OCI-LY7 (cell line): ENCODE measurements around the gene FBXL3. TPM values are rescaled to one million over a fixed set of nuclear protein-coding genes. Genes with fewer than 3 reads are reported as not detected.
A peak's percentile ranks its signal among the peaks of the same experiment; 100 is the strongest.

Source experiments
- BruUV-seq: library from RNA; stranded (reverse); fragments of 400-500 nt; replicated peaks from 2 replicates; lab custom pipeline; 2021; lab: Mats Ljungman, UMichigan
- CTCF ChIA-PET: fragments of 300-600 bp; sonication (Branson Sonifier 250); formaldehyde crosslinking; loops from one replicate; lab custom pipeline; 2022; ENCODE audit warnings: antibody characterized with exemption; ENCODE audit not compliant: unreplicated experiment; lab: Charles Lee
- POLR2A ChIA-PET: fragments of 300-600 bp; sonication (Branson Sonifier 250); formaldehyde crosslinking; loops from one replicate; lab custom pipeline; 2022; ENCODE audit warnings: antibody characterized with exemption; lab: Charles Lee
- DNase-seq: peaks from one replicate; pipeline ENCODE4 v3.0.0-alpha.2; 2015; ENCODE audit warnings: low spot score
- H2AFZ ChIP-seq: fragments of 200-600 bp; sonication (generic), shearing (Covaris generic); 2 replicates; pipeline ENCODE4 v1.6.1; 2014; ENCODE audit warnings: mild to moderate bottlenecking, antibody characterized with exemption, low read length, moderate library complexity
- H3K27ac ChIP-seq: fragments of 200-600 bp; sonication (generic); 2 replicates; pipeline ENCODE4 v1.5.1; 2014; ENCODE audit warnings: mixed run types, low read depth, mild to moderate bottlenecking, moderate library complexity, low read length, inconsistent platforms; ENCODE audit not compliant: poor library complexity, severe bottlenecking
- H3K36me3 ChIP-seq: fragments of 200-600 bp; sonication (generic); 2 replicates; pipeline ENCODE4 v1.6.1; 2014; ENCODE audit warnings: mild to moderate bottlenecking, antibody characterized with exemption, low read length, moderate library complexity, mixed read lengths; ENCODE audit not compliant: insufficient read depth
- H3K4me1 ChIP-seq: fragments of 200-600 bp; sonication (generic); 2 replicates; pipeline ENCODE4 v1.5.1; 2014; ENCODE audit warnings: mild to moderate bottlenecking, low read length; ENCODE audit not compliant: insufficient read depth, poor library complexity, severe bottlenecking
- H3K4me2 ChIP-seq: fragments of 200-600 bp; sonication (generic); 2 replicates; pipeline ENCODE4 v1.6.1; 2014; ENCODE audit warnings: mild to moderate bottlenecking, low read length
- H3K4me3 ChIP-seq: fragments of 200-600 bp; sonication (generic); 2 replicates; pipeline ENCODE4 v1.5.1; 2014; ENCODE audit warnings: mild to moderate bottlenecking, low read depth, low read length; ENCODE audit not compliant: poor library complexity, severe bottlenecking
- H3K79me2 ChIP-seq: fragments of 200-600 bp; sonication (generic); 2 replicates; pipeline ENCODE4 v1.6.1; 2016; ENCODE audit warnings: low read depth, mild to moderate bottlenecking, low read length, moderate library complexity, mixed read lengths; ENCODE audit not compliant: insufficient read depth
- H3K9me2 ChIP-seq: fragments of 200-600 bp; sonication (generic); 2 replicates; pipeline ENCODE4 v1.6.1; 2016; ENCODE audit warnings: mild to moderate bottlenecking, low read length, mixed read lengths; ENCODE audit not compliant: insufficient read depth
- H3K9me3 ChIP-seq: fragments of 200-600 bp; sonication (generic); 2 replicates; pipeline ENCODE4 v1.6.1; 2014; ENCODE audit warnings: mild to moderate bottlenecking, mixed run types, low read length, mixed read lengths
- H4K20me1 ChIP-seq: fragments of 200-600 bp; sonication (generic); 2 replicates; pipeline ENCODE4 v1.6.1; 2014; ENCODE audit warnings: mild to moderate bottlenecking, antibody characterized with exemption, low read length, moderate library complexity, mixed read lengths; ENCODE audit not compliant: insufficient read depth
- CTCF ChIP-seq: fragments of 200-600 bp; sonication (generic); conservative IDR thresholded peaks from 2 replicates; pipeline ENCODE4 v1.5.1; 2014; ENCODE audit warnings: mild to moderate bottlenecking, antibody characterized with exemption, low read length, moderate library complexity, mixed read lengths
- EZH2phosphoT487 ChIP-seq: fragments of 200-600 bp; sonication (generic); IDR thresholded peaks from 2 replicates; pipeline ENCODE4 v1.6.1; 2018; ENCODE audit warnings: low read depth, borderline replicate concordance, mild to moderate bottlenecking, mixed run types, antibody characterized with exemption, low read length, moderate library complexity, mixed read lengths
- intact Hi-C: fragments of 100-400 bp; cut with micrococcal nuclease; formaldehyde crosslinking; loops from one replicate; pipeline ENCODE4 v1.10.0; 2022; ENCODE audit not compliant: unreplicated experiment
- total RNA-seq, 2 experiments: library from RNA; depleted of rRNA in 1 of 2; stranded (reverse); fragments of >200 nt in 1 of 2; shearing (Covaris generic) in 1 of 2; gene quantifications; 2 replicates each; pipeline ENCODE4 v1.2.3, GENCODE V29; 2014 to 2022

The FBXL3 gene
- total RNA-seq, 2 experiments from 2014 or later, result 21.6 to 25.1 TPM

GRCh38 chr13:77042566-77043177 lies 15.7 kb upstream of the FBXL3 start:
- Histone ChIP-seq H3K79me2 (no peaks in the 10 kb centered on the region), H4K20me1 (no peaks in the 10 kb centered on the region), H3K4me2 (no peak overlapping the region), H3K4me1 (no peaks in the 10 kb centered on the region), H3K9me2 (no peaks in the 10 kb centered on the region), H3K27ac (no peak overlapping the region), H3K4me3 (no peak overlapping the region), H3K36me3 (peaks cover 31% of the 10 kb centered on the region), H2AFZ (no peak overlapping the region), H3K9me3 (no peaks in the 10 kb centered on the region)
- ChIA-PET POLR2A (interaction anchor here (0.8 to 1.9 kb wide), 7 partner anchors 8 to 75 kb away, joined by 3 to 11 read pairs (median 5); partner anchors contain the start of gene FBXL3), CTCF (no interaction called here)
- intact Hi-C loops, result no loop called here
- no peak for DNase-seq
- TF ChIP-seq EZH2phosphoT487 (no peak), CTCF (no peak)
- TSS peak; percentile 21 for BruUV-seq

- CTCF ChIA-PET, result no interaction called here
- TF ChIP-seq EZH2phosphoT487, result no peak
- no peak for TF ChIP-seq CTCF
- H3K4me3 ChIP-seq, result no peak overlapping the region
Measured at GRCh38 chr13:77040835-77041234, 13.9 kb upstream of the FBXL3 start.

GRCh38 chr13:77040076-77040475 lies 13.1 kb upstream of the FBXL3 start:
- intact Hi-C loops, result no loop called here
- Histone ChIP-seq H3K4me1 (no peaks in the 10 kb centered on the region), H3K9me3 (no peaks in the 10 kb centered on the region), H3K79me2 (no peaks in the 10 kb centered on the region), H3K27ac (no peak overlapping the region), H4K20me1 (no peaks in the 10 kb centered on the region), H2AFZ (no peak overlapping the region), H3K4me3 (no peak overlapping the region), H3K4me2 (no peak overlapping the region), H3K36me3 (peaks cover 8% of the 10 kb centered on the region), H3K9me2 (no peaks in the 10 kb centered on the region)
- TF ChIP-seq CTCF (no peak), EZH2phosphoT487 (no peak)
- ChIA-PET CTCF (no interaction called here), POLR2A (interaction anchor here (0.7 kb wide), 1 partner anchor 120 kb away, joined by 3 read pairs; no protein-coding TSS in a partner anchor)
- BruUV-seq, result no TSS peak
- no peak for DNase-seq

More at GRCh38 chr13:77040835-77041234, 13.9 kb upstream of the FBXL3 start:
- Histone ChIP-seq H3K79me2 (no peaks in the 10 kb centered on the region), H3K4me1 (no peaks in the 10 kb centered on the region), H2AFZ (no peak overlapping the region), H3K36me3 (peaks cover 15% of the 10 kb centered on the region), H3K4me2 (no peak overlapping the region), H3K27ac (no peak overlapping the region), H3K9me2 (no peaks in the 10 kb centered on the region), H3K9me3 (no peaks in the 10 kb centered on the region), H4K20me1 (no peaks in the 10 kb centered on the region)
- intact Hi-C loops, result no loop called here
- BruUV-seq, result no TSS peak
- POLR2A ChIA-PET, result interaction anchor here (1.5 kb wide), 1 partner anchor 10 kb away, joined by 3 read pairs; no protein-coding TSS in a partner anchor
- DNase-seq, result no peak
